Esophagus squamous epithelium (tissue), 5 donors: ENCODE measurements around the gene ZSCAN32. TPM values are rescaled to one million over a fixed set of nuclear protein-coding genes. Genes with fewer than 3 reads are reported as not detected.
A peak's percentile ranks its signal among the peaks of the same experiment; 100 is the strongest.

ENCODE experiments used
- DNase-seq: peaks from one replicate; lab custom pipeline; 2025; lab: John Stamatoyannopoulos, UW
- H3K27ac ChIP-seq, 4 donors: fragments of 200-600 bp; sonication (generic); one replicate each; pipeline ENCODE4 v1.5.1; 2016 to 2019; ENCODE audit warnings: mild to moderate bottlenecking in 1 of 4
- H3K27me3 ChIP-seq, 4 donors: fragments of 200-600 bp; sonication (generic); 1 replicate in 3 of 4; 2 replicates in 1 of 4; pipeline versions ENCODE4 v1.5.1 to v1.6.0; 2017 to 2021; ENCODE audit warnings: antibody characterized with exemption in 1 of 4
- H3K36me3 ChIP-seq, 3 donors: fragments of 200-600 bp; sonication (generic); one replicate each; pipeline ENCODE4 v1.5.1; 2016 to 2019
- H3K4me1 ChIP-seq, 3 donors: fragments of 200-600 bp; sonication (generic); one replicate each; pipeline ENCODE4 v1.5.1; 2017 to 2019
- H3K4me3 ChIP-seq, 4 donors: fragments of 200-600 bp; sonication (generic); 1 replicate in 3 of 4; 2 replicates in 1 of 4; pipeline ENCODE4 v1.5.1; 2016 to 2019; ENCODE audit warnings: mild to moderate bottlenecking in 2 of 4, moderate library complexity in 1 of 4
- H3K9me3 ChIP-seq, 3 donors: fragments of 200-600 bp; sonication (generic); one replicate each; pipeline ENCODE4 v1.5.1; 2016 to 2019
- CTCF ChIP-seq, 6 experiments: fragments of 450-650 bp in 4 of 6; fragments of 200-600 bp in 2 of 6; sonication (generic) in 2 of 6; IDR thresholded peaks; one replicate each; pipeline ENCODE4 v1.5.1; 2016 to 2019; ENCODE audit warnings: antibody characterized with exemption in 6 of 6, mild to moderate bottlenecking in 4 of 6, moderate library complexity in 4 of 6
- POLR2A ChIP-seq, 4 donors: fragments of 450-650 bp; IDR thresholded peaks; one replicate each; pipeline ENCODE4 v1.6.1; 2017; ENCODE audit warnings: antibody characterized with exemption in 4 of 4, mild to moderate bottlenecking in 4 of 4, moderate library complexity in 3 of 4
- WGBS, 2 donors: methylation state at CpG; one replicate each; pipeline ENCODE4 v1.1.5; 2018; 5-methylcytosine and 5-hydroxymethylcytosine counted together
- intact Hi-C: fragments of 100-400 bp; cut with DNase I; formaldehyde crosslinking; loops from one replicate; pipeline ENCODE4 v1.15.0; 2022
- total RNA-seq, 4 donors: library from RNA; depleted of rRNA; stranded (reverse); fragments of >200 nt; gene quantifications; one replicate each; pipeline ENCODE4 v1.1.0, GENCODE V29; 2016
- donor health status: DM: yes; HTN: yes; CAD: no.

ZSCAN32 gene
- total RNA-seq, 4 donors from 2014 or later, result 7.2 to 18.1 (median 11.3) TPM

GRCh38 chr16:3434373-3434772 lies 33.6 kb upstream of the ZSCAN32 start:
- H3K27ac ChIP-seq, result no peak overlapping the region
- no peak overlapping the region for H3K4me3 ChIP-seq
- no peak for DNase-seq
- peaks cover 0 to 53% (median 6%) of the 10 kb centered on the region in 3 donors for H3K36me3 ChIP-seq
- TF ChIP-seq POLR2A (IDR thresholded peaks at IDR 0.05), result no peak
- no peak for TF ChIP-seq CTCF (IDR thresholded peaks at IDR 0.05)
- H3K4me1 ChIP-seq, result no peaks in the 10 kb centered on the region
- H3K9me3 ChIP-seq, result peaks cover 0 to 22% (median 3%) of the 10 kb centered on the region in 3 donors
- intact Hi-C loops, result no loop called here
- peaks cover 0 to 6% (median 0%) of the 10 kb centered on the region in 4 donors for H3K27me3 ChIP-seq

GRCh38 chr16:3431779-3432219 lies 31.0 kb upstream of the ZSCAN32 start:
- Histone ChIP-seq H3K9me3 (peaks cover 0 to 11% (median 0%) of the 10 kb centered on the region in 3 donors), H3K4me1 (no peaks in the 10 kb centered on the region), H3K36me3 (peaks cover 0 to 29% (median 6%) of the 10 kb centered on the region in 3 donors), H3K27ac (no peak overlapping the region), H3K27me3 (peaks cover 0 to 6% (median 0%) of the 10 kb centered on the region in 4 donors), H3K4me3 (peak overlapping the region in 2 of 4 donors; percentile 20 to 48)
- DNase-seq, result no peak
- TF ChIP-seq POLR2A (IDR thresholded peaks at IDR 0.05) (no peak), CTCF (IDR thresholded peaks at IDR 0.05) (no peak)
- WGBS, 2 donors, result 63 to 69% methylated on average over 10 to 16 of the region's 26 CpGs
- intact Hi-C loops, result no loop called here

- no peak for DNase-seq
- WGBS, 2 donors, result 35 to 78% methylated on average over 5 to 12 of the region's 29 CpGs
- Histone ChIP-seq H3K4me1 (no peaks in the 10 kb centered on the region), H3K27me3 (no peaks in the 10 kb centered on the region), H3K4me3 (no peak overlapping the region), H3K27ac (no peak overlapping the region), H3K36me3 (peaks cover under 1 to 27% (median 3%) of the 10 kb centered on the region in 3 donors), H3K9me3 (peaks cover 0 to 80% (median 59%) of the 10 kb centered on the region in 3 donors)
- no peak for TF ChIP-seq POLR2A (IDR thresholded peaks at IDR 0.05)
- TF ChIP-seq CTCF (IDR thresholded peaks at IDR 0.05), result no peak
- intact Hi-C loops, result no loop called here
Observed at GRCh38 chr16:3413730-3414379, 13.1 kb upstream of the ZSCAN32 start.

- Histone ChIP-seq H3K4me1 (peaks cover 0 to 3% (median 0%) of the 10 kb centered on the region in 3 donors), H3K27me3 (no peaks in the 10 kb centered on the region), H3K27ac (no peak overlapping the region), H3K36me3 (peaks cover 32 to 79% (median 32%) of the 10 kb centered on the region in 3 donors), H3K9me3 (peaks cover 12 to 99% (median 88%) of the 10 kb centered on the region in 3 donors), H3K4me3 (peak overlapping the region in 1 of 4 donors; percentile 16)
- no peak for TF ChIP-seq CTCF (IDR thresholded peaks at IDR 0.05)
- TF ChIP-seq POLR2A (IDR thresholded peaks at IDR 0.05), result no peak
- DNase-seq, result no peak
- WGBS, 2 donors, result 94 to 95% methylated on average over 11 to 12 of the region's 12 CpGs
- intact Hi-C loops, result no loop called here
Observed at GRCh38 chr16:3408561-3409197, 7.9 kb upstream of the ZSCAN32 start.
